Karpas-422 (cell line): ENCODE data around the gene NTN5. TPM values are rescaled to one million over a fixed set of nuclear protein-coding genes. Genes with fewer than 3 reads are reported as not detected.

Source experiments
- DNase-seq: peaks from one replicate; pipeline ENCODE4 v3.0.0-alpha.2; 2015
- H2AFZ ChIP-seq: fragments of 200-600 bp; sonication (generic); 2 replicates; pipeline ENCODE4 v1.6.1; 2014; ENCODE audit warnings: antibody characterized with exemption, low read length, mixed read lengths
- H3K27ac ChIP-seq: fragments of 200-600 bp; sonication (generic); 2 replicates; pipeline ENCODE4 v1.5.1; 2014; ENCODE audit warnings: mild to moderate bottlenecking, low read length, moderate library complexity
- H3K27me3 ChIP-seq: fragments of 200-600 bp; sonication (generic); 2 replicates; pipeline ENCODE4 v1.6.1; 2014; ENCODE audit warnings: low read length, mixed read lengths
- H3K36me3 ChIP-seq: fragments of 200-600 bp; sonication (generic); 2 replicates; pipeline ENCODE4 v1.6.1; 2014; ENCODE audit warnings: low read length, mixed read lengths; ENCODE audit not compliant: insufficient read depth
- H3K4me1 ChIP-seq: fragments of 200-600 bp; sonication (generic); 2 replicates; pipeline ENCODE4 v1.6.1; 2014; ENCODE audit warnings: mild to moderate bottlenecking, low read length, mixed read lengths
- H3K4me2 ChIP-seq: fragments of 200-600 bp; sonication (generic); 2 replicates; pipeline ENCODE4 v1.6.1; 2014; ENCODE audit warnings: low read length, low read depth, mild to moderate bottlenecking; ENCODE audit not compliant: poor library complexity, severe bottlenecking
- H3K4me3 ChIP-seq: fragments of 200-600 bp; sonication (generic); 2 replicates; pipeline ENCODE4 v1.5.1; 2014; ENCODE audit warnings: mild to moderate bottlenecking, antibody characterized with exemption, low read length, mixed read lengths
- H3K79me2 ChIP-seq: fragments of 200-600 bp; sonication (generic); 2 replicates; pipeline ENCODE4 v1.6.1; 2014; ENCODE audit warnings: mild to moderate bottlenecking, low read length, mixed read lengths
- H3K9ac ChIP-seq: fragments of 200-600 bp; sonication (generic); 2 replicates; pipeline ENCODE4 v1.6.0; 2014; ENCODE audit warnings: low read length
- H3K9me2 ChIP-seq: fragments of 200-600 bp; sonication (generic), shearing (Covaris generic); replicated peaks from 2 replicates; pipeline ENCODE4 v1.6.0; 2014; ENCODE audit warnings: mild to moderate bottlenecking, low read length, moderate library complexity; ENCODE audit not compliant: insufficient read depth
- H3K9me3 ChIP-seq: fragments of 300-700, 200-600 bp; sonication (generic); 2 replicates; pipeline ENCODE4 v1.6.1; 2014; ENCODE audit warnings: low read length, mixed read lengths
- H4K20me1 ChIP-seq: fragments of 200-600 bp; sonication (generic); 2 replicates; pipeline ENCODE4 v1.6.1; 2014; ENCODE audit warnings: mild to moderate bottlenecking, antibody characterized with exemption, low read length, low read depth; ENCODE audit not compliant: insufficient read depth
- total RNA-seq: library from RNA; depleted of rRNA; stranded (reverse); fragments of >200 nt; shearing (Covaris generic); gene quantifications from 2 replicates; pipeline ENCODE4 v1.2.3, GENCODE V29; 2014; ENCODE audit warnings: low replicate concordance

Gene NTN5
- total RNA-seq, 1 experiment from 2014 or later = not detected

DNA sequence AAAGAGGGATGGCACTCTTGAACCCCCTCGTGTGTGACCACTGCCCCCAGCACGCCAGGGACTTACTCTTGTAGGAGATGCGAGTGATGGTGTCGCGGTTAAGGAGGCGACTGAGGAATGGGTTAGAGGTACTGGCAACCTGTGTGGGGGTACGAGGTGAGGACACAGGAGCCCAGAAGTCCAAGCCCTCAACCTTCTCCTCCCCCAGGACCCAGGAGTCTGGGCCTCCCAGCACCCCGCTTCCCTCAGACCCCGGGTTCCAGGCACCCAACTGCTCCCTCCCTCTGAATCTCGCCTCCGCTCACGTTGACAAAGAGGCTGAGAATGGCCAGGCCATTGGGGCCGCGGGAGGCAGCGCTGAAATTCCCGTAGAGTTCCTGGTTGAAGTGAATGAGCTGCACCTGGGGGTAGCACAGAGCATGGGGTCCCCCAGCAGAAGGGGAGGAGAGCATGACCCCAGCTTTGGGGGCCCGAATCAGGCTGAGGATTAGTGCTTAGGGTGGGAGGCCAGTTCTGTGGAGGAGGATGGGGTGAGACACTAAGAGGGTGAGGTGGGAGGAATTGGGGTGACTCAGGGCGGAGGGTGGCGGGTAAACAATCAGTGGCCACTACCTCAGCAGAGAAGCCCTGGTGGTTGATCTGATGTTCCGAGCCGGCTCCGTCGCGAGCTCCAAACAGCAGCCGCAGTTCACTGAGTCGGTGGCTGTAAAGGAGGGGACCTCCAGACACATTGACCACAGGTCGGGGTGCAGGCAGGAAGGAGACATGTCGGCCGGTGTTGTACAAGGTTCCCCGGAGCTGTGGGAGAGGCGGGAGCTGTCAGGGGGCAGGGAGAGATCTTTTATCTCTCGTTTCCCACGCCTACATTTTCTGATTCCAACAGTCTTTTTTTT lies 33.1 kb downstream of the NTN5 start:
- Histone ChIP-seq H3K27me3 (no peaks in the 10 kb centered on the region), H3K4me3 (no peak overlapping the region), H3K36me3 (no peaks in the 10 kb centered on the region), H4K20me1 (no peaks in the 10 kb centered on the region), H3K79me2 (peaks cover 4% of the 10 kb centered on the region; the same call in 1 of the 2 replicates), H2AFZ (no peak overlapping the region), H3K4me1 (peaks cover 34% of the 10 kb centered on the region), H3K9me2 (no peaks in the 10 kb centered on the region; the same call in 1 of the 2 replicates), H3K9me3 (no peaks in the 10 kb centered on the region), H3K9ac (no peak overlapping the region), H3K4me2 (no peak overlapping the region), H3K27ac (no peak overlapping the region)
- no peak for DNase-seq

DNA sequence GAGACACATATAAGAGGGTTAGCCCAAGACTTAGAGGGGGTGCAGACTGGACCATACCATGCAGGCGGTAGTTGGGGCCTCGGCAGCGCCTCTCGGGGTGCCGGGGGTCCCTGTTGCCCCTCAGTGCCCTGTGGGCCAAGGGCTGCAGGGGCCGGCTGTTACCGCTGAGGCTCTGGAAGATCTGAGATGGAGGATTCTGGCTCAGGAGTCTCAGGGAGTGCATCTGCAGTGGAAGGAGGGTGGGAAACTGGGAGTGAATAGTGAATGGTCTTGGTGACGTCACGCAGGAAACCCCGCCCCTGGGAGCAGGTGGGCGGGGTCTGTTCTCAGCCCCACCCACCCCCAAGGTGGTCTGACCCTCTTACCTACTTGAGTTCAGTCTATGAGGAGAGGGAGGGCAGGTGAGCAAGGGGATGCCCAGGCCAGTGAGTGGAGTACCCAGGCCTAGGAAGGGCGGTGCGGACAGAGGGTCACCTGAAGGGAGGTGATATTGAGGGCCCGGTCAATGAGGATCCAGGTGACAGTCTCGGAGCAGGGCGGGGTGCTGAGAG lies 33.9 kb downstream of the NTN5 start:
- H3K4me3 ChIP-seq = peak overlapping the region; percentile 64; the same call in 1 of the 2 replicates
- H2AFZ ChIP-seq = no peak overlapping the region
- peak overlapping the region; percentile 69; the same call in 1 of the 2 replicates for H3K9ac ChIP-seq

DNA sequence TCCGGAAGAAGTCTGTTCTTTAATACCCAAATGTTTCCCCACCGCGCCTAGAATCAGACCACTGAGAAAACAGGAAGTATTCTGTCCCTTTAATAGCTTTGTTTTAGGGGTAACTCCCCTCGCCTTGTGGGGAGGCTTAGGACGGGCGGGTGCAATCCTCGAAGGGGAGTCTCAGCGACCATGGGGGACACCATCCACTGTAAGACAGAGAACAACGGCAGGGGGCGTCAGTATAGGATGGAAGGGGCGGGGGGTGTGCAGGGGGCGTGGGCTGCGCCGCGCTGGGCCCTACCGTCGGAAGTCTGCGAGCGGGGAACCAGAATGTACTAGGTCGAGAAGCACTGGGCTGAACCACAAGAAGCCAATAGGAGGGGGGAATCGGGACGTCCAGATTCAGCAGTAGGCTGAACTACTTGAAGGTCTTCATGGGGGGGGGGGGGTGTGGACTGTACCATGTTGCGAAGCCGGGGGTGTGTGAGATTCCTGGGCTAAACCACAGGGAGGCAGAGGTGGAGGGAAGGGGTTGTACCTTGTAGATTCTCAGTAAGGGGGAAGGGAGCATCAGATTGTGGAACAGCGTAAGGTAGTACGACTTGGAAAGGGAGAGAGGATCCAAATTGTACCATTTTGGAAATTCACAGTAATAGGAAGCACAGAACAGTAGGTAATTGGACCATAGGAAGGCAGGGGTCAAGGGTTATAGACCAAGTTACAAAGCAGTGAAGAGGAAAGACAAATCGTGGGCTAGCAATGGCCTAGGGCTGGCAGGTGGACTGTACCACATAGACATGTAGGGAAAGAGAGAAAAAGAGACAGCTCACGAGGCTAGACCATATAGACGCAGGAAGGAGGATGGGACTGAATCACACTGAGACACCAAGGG lies 34.6 kb downstream of the NTN5 start:
- DNase-seq = peak; percentile 95
- Histone ChIP-seq H3K9ac (peak overlapping the region; percentile 69), H2AFZ (peak overlapping the region; percentile 91), H3K36me3 (no peaks in the 10 kb centered on the region), H3K9me2 (no peaks in the 10 kb centered on the region; the same call in 1 of the 2 replicates), H3K27me3 (no peaks in the 10 kb centered on the region), H3K4me1 (peaks cover 48% of the 10 kb centered on the region), H3K79me2 (peaks cover 4% of the 10 kb centered on the region; the same call in 1 of the 2 replicates), H3K4me2 (peak overlapping the region; percentile 60), H3K27ac (peak overlapping the region; percentile 89), H4K20me1 (no peaks in the 10 kb centered on the region), H3K4me3 (peak overlapping the region; percentile 64), H3K9me3 (no peaks in the 10 kb centered on the region)

More for the DNA sequence above, 33.9 kb downstream of the NTN5 start:
- peak overlapping the region; percentile 60 for H3K4me2 ChIP-seq
- DNase-seq = no peak
- no peaks in the 10 kb centered on the region for H4K20me1 ChIP-seq
- no peak overlapping the region for H3K27ac ChIP-seq
- no peaks in the 10 kb centered on the region for H3K9me3 ChIP-seq
- no peaks in the 10 kb centered on the region for H3K36me3 ChIP-seq
- H3K4me1 ChIP-seq = peaks cover 41% of the 10 kb centered on the region
- peaks cover 4% of the 10 kb centered on the region; the same call in 1 of the 2 replicates for H3K79me2 ChIP-seq
- H3K27me3 ChIP-seq = no peaks in the 10 kb centered on the region
- H3K9me2 ChIP-seq = no peaks in the 10 kb centered on the region; the same call in 1 of the 2 replicates

DNA sequence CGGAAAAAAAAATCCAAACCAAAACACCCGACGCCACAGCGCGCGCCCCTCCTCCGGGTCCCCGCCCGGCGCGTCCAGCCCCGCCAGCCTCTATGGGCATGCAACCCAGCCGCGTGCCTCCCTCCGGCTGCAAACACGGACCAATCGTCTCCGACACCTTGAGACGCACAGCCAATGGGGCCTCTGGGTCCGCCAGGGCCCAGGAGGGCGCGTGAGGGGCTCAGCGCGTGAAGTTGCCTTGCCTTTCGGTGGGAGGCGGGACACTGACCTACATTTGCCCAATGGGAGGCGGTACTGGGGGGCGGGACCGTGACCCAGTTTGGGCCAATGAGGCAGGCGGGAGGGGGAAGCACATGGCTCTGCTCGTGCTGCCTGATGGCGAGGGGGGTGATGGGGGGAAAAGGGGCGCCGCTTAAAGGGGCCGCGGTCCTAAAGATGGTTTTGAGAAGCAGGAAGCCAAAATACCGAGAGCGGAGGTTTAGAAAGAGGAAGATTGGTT lies 35.3 kb downstream of the NTN5 start:
- Histone ChIP-seq H3K4me3 (peak overlapping the region; percentile 64), H3K36me3 (no peaks in the 10 kb centered on the region), H2AFZ (peak overlapping the region; percentile 91; the same call in 1 of the 2 replicates)

DNA sequence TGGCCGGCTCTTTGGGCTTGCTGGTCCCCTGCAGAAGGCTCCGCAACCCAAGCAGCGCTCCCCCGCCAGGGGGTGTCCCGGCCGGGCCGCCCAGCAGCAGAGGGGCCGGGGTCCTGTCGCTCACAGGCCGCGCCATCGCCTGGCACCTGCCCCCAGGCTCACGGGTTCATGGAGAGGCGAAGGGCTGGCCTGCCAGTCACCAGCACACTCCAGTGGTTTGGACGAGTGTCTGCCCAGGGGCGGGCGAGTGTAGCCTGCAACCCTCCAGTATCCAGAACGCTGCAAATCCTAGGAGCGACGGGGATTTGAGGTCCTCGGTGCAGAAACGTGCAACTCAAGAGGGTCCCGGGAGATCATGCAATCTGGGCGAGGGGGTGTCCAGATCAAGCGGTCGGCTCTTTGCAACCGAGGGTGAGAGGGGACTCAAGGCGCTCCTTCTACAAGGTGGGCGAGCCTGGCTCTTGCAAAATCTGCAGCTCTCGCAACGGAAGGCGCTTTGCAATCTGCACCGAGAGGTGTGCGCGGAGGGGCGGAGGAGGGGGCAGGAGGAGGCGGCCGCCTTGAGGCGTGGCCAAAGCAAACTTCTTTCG lies 35.9 kb downstream of the NTN5 start, which contains the start of gene DBP:
TSS of gene DBP (minus strand) at position 521 of the 590 bp plus-strand sequence. CDS start at position 136, 385 bp downstream.
- H3K27ac ChIP-seq = peak within 1 kb of the TSS; percentile 89
- peak within 1 kb of the TSS; percentile 83 for H3K9ac ChIP-seq
- peaks cover 4% of the 10 kb centered on the region; the same call in 1 of the 2 replicates for H3K79me2 ChIP-seq
- no peak for DNase-seq
- H3K36me3 ChIP-seq = no peaks in the 10 kb centered on the region
- H3K9me2 ChIP-seq = no peaks in the 10 kb centered on the region; the same call in 1 of the 2 replicates
- H3K4me2 ChIP-seq = peak within 1 kb of the TSS; percentile 86
- H3K4me3 ChIP-seq = peak within 1 kb of the TSS; percentile 88
- peaks cover 48% of the 10 kb centered on the region for H3K4me1 ChIP-seq
- no peaks in the 10 kb centered on the region for H4K20me1 ChIP-seq
- H2AFZ ChIP-seq = peak within 1 kb of the TSS; percentile 91; the same call in 1 of the 2 replicates
- no peaks in the 10 kb centered on the region for H3K9me3 ChIP-seq
- H3K27me3 ChIP-seq = no peaks in the 10 kb centered on the region

More for the DNA sequence above, 35.3 kb downstream of the NTN5 start:
- H3K9me3 ChIP-seq = no peaks in the 10 kb centered on the region
- DNase-seq = peak; percentile 100
- H3K27ac ChIP-seq = peak overlapping the region; percentile 89
- peak overlapping the region; percentile 86 for H3K4me2 ChIP-seq
- peak overlapping the region; percentile 69 for H3K9ac ChIP-seq
- H3K79me2 ChIP-seq = peaks cover 4% of the 10 kb centered on the region; the same call in 1 of the 2 replicates
- H3K4me1 ChIP-seq = peaks cover 48% of the 10 kb centered on the region
- no peaks in the 10 kb centered on the region for H3K27me3 ChIP-seq
- no peaks in the 10 kb centered on the region; the same call in 1 of the 2 replicates for H3K9me2 ChIP-seq
- no peaks in the 10 kb centered on the region for H4K20me1 ChIP-seq

DNA sequence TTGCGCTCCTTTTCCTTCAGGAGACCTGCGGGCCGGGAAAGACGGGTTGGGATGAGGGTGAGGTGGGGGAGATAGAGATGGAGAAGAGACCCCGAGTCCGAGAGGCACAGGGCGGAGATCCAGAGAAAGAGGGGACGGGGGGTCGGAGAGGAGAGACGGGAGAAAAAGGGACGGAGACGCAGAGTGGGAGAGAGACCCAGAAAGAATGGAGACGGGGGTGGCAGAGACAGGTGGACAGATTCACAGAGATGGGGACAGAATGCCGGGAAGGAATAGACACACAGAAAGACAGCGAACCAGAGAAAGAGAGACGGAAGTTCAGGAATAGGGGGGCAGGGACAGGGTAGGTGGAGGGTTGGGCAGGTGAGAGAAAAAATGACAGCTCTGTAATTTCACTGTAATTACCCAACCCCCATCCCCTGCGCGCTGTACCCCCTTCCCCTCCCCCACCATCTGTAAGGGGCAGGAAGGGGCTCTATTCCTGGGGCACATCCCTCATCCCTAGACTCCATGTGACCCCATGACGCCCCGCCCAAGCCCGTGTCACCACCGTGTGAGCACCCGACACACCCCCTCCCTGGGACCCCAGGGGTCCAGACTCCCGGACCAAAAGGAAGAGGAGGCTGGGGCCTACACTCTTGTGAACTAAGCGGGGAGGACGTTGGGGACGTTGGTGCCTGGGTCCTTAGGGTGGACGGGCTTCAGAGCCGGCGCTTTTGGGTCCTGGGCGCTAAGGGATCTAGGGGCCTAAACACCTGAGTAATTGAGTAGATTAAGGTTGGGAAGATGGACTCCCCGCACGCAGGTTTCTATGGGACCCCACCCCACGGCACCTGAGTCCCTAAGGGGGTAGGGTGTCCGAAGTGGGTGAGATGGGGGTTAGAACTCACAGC lies 36.6 kb downstream of the NTN5 start:
- Histone ChIP-seq H3K79me2 (peaks cover 4% of the 10 kb centered on the region; the same call in 1 of the 2 replicates), H3K4me3 (peak overlapping the region; percentile 88), H3K27me3 (no peaks in the 10 kb centered on the region), H3K9me2 (no peaks in the 10 kb centered on the region; the same call in 1 of the 2 replicates), H2AFZ (no peak overlapping the region), H3K27ac (peak overlapping the region; percentile 88), H4K20me1 (no peaks in the 10 kb centered on the region), H3K4me2 (peak overlapping the region; percentile 86), H3K9ac (peak overlapping the region; percentile 83), H3K9me3 (no peaks in the 10 kb centered on the region), H3K36me3 (no peaks in the 10 kb centered on the region), H3K4me1 (peaks cover 48% of the 10 kb centered on the region)
- peak; percentile 65 for DNase-seq
